HG02759 (cell line): ENCODE measurements around the gene PTPRO.

Experiments used
- ATAC-seq: cut with Tn5 transposase; IDR thresholded peaks from one replicate; pipeline ENCODE4 v1.9.1; 2021; ENCODE audit warnings: mild to moderate bottlenecking, moderate library complexity; ENCODE audit not compliant: unreplicated experiment

The PTPRO gene

GRCh38 chr12:15346488-15346887 is 24.2 kb downstream of the PTPRO start:
- no peak for ATAC-seq

- ATAC-seq, result no peak
Observed at GRCh38 chr12:15350643-15351042, 28.3 kb downstream of the PTPRO start.

GRCh38 chr12:15355766-15356165 is 33.5 kb downstream of the PTPRO start:
- ATAC-seq, result no peak

GRCh38 chr12:15356951-15357364 is 34.6 kb downstream of the PTPRO start:
- no peak for ATAC-seq

GRCh38 chr12:15364221-15365160 is 42.2 kb downstream of the PTPRO start:
- ATAC-seq, result no peak

- no peak for ATAC-seq
Observed at GRCh38 chr12:15368812-15369211, 46.5 kb downstream of the PTPRO start.

GRCh38 chr12:15372352-15372751 is 50.0 kb downstream of the PTPRO start:
- ATAC-seq, result no peak

- ATAC-seq, result no peak
Observed at GRCh38 chr12:15387772-15388171, 65.5 kb downstream of the PTPRO start.

- no peak for ATAC-seq
Observed at GRCh38 chr12:15389561-15389960, 67.3 kb downstream of the PTPRO start.

GRCh38 chr12:15393037-15393436 is 70.7 kb downstream of the PTPRO start:
- ATAC-seq, result no peak

- ATAC-seq, result no peak
Observed at GRCh38 chr12:15393995-15394394, 71.7 kb downstream of the PTPRO start.

GRCh38 chr12:15404485-15404884 is 82.2 kb downstream of the PTPRO start:
- ATAC-seq, result no peak

GRCh38 chr12:15405606-15406005 is 83.3 kb downstream of the PTPRO start:
- ATAC-seq, result no peak

- ATAC-seq, result no peak
Observed at GRCh38 chr12:15407025-15407424, 84.7 kb downstream of the PTPRO start.

- ATAC-seq, result no peak
Observed at GRCh38 chr12:15411842-15412241, 89.5 kb downstream of the PTPRO start.

GRCh38 chr12:15417691-15418090 is 95.4 kb downstream of the PTPRO start:
- ATAC-seq, result no peak

- no peak for ATAC-seq
Observed at GRCh38 chr12:15423629-15424028, 101.3 kb downstream of the PTPRO start.

- no peak for ATAC-seq
Observed at GRCh38 chr12:15427913-15428312, 105.6 kb downstream of the PTPRO start.

GRCh38 chr12:15428632-15429031 is 106.3 kb downstream of the PTPRO start:
- ATAC-seq, result no peak

- ATAC-seq, result no peak
Observed at GRCh38 chr12:15429262-15429661, 107.0 kb downstream of the PTPRO start.

- ATAC-seq, result no peak
Observed at GRCh38 chr12:15435597-15435996, 113.3 kb downstream of the PTPRO start.

GRCh38 chr12:15439459-15439858 is 117.2 kb downstream of the PTPRO start:
- ATAC-seq, result no peak

GRCh38 chr12:15443050-15443449 is 120.7 kb downstream of the PTPRO start:
- no peak for ATAC-seq
